Peyer's patch (tissue), 4 donors: ENCODE results near the gene STX16. TPM values are rescaled to one million over a fixed set of nuclear protein-coding genes. Genes with fewer than 3 reads are reported as not detected.

Source experiments
- DNase-seq, 3 donors: peaks; one replicate each; pipeline ENCODE4 v3.0.0-alpha.2; 2017 to 2019
- H3K27ac ChIP-seq, 4 donors: fragments of 200-600 bp; sonication (generic); one replicate each; pipeline ENCODE4 v1.5.1; 2016 to 2019
- H3K27me3 ChIP-seq, 2 donors: fragments of 200-600 bp; sonication (generic); one replicate each; pipeline ENCODE4 v1.5.1; 2019
- H3K36me3 ChIP-seq, 3 donors: fragments of 200-600 bp; sonication (generic); one replicate each; pipeline ENCODE4 v1.5.1; 2016 to 2019
- H3K4me1 ChIP-seq, 4 donors: fragments of 200-600 bp; sonication (generic); one replicate each; pipeline ENCODE4 v1.5.1; 2016 to 2019
- H3K4me3 ChIP-seq, 4 donors: fragments of 200-600 bp; sonication (generic); 1 replicate in 3 of 4; 2 replicates in 1 of 4; pipeline ENCODE4 v1.5.1; 2016 to 2019; ENCODE audit warnings: mild to moderate bottlenecking in 1 of 4
- H3K9me3 ChIP-seq, 4 donors: fragments of 200-600 bp; sonication (generic); one replicate each; pipeline ENCODE4 v1.5.1; 2016 to 2019; ENCODE audit warnings: mild to moderate bottlenecking in 1 of 4
- POLR2A ChIP-seq, 2 donors: fragments of 450-650 bp; IDR thresholded peaks; one replicate each; pipeline ENCODE4 v1.5.1; 2017; ENCODE audit warnings: antibody characterized with exemption in 2 of 2, mild to moderate bottlenecking in 2 of 2, moderate library complexity in 2 of 2
- total RNA-seq, 4 donors: library from RNA; depleted of rRNA; stranded (reverse); fragments of >200 nt; gene quantifications; one replicate each; pipeline ENCODE4 v1.1.0, GENCODE V29; 2016
- TF ChIP-seq, protein P1 (sequence below), 6 experiments: fragments of 450-650 bp in 4 of 6; fragments of 200-600 bp in 2 of 6; sonication (generic) in 1 of 6; IDR thresholded peaks; one replicate each; pipeline ENCODE4 v1.5.1; 2017 to 2019; ENCODE audit warnings: antibody characterized with exemption in 6 of 6, mild to moderate bottlenecking in 3 of 6, moderate library complexity in 1 of 6

STX16 gene
- total RNA-seq, 4 donors from 2014 or later: 58.0 to 262 (median 84.0) TPM

DNA sequence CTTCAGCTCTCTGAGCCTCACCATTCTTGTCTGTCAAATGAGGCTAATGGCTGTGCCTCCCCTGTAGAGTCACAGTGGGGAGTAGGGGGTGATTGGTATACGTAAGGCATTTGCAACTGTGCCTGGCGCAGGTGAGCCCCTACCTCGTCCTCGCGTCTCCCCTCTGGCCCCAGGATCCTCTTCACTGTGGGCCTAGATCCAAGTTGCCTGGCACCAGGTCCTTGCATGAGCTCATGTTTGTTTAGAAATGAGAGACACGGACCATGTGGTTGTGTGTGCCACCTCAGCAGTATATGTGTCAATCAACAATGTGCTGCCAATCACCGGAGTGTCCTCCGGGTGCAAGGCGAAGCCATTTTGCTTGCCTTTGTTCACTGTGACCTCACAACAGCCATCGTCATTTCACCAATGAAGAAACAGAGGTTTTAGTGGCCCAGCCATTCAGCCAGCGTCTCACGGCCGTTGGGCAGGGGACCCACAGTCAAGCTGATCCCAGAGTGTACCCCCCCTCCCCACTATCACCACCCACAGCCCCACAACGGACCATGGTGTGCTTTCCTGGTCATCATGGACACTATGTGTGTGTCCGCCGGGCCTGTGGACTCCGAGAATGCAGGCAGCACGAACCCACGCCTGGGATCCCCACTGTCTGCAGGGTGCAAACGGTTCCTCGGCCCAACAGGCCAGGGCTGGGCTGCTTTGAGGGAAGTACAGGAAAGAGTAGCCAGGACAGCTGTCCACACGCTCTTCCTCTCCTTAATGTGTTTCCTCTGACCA lies 35.9 kb upstream of the STX16 start:
- peak in 1 of 3 donors; percentile 32 for DNase-seq
- Histone ChIP-seq H3K27me3 (no peaks in the 10 kb centered on the region), H3K27ac (no peak overlapping the region), H3K9me3 (no peaks in the 10 kb centered on the region), H3K4me1 (no peaks in the 10 kb centered on the region), H3K36me3 (no peaks in the 10 kb centered on the region), H3K4me3 (no peak overlapping the region)
- TF ChIP-seq, protein P1, sequence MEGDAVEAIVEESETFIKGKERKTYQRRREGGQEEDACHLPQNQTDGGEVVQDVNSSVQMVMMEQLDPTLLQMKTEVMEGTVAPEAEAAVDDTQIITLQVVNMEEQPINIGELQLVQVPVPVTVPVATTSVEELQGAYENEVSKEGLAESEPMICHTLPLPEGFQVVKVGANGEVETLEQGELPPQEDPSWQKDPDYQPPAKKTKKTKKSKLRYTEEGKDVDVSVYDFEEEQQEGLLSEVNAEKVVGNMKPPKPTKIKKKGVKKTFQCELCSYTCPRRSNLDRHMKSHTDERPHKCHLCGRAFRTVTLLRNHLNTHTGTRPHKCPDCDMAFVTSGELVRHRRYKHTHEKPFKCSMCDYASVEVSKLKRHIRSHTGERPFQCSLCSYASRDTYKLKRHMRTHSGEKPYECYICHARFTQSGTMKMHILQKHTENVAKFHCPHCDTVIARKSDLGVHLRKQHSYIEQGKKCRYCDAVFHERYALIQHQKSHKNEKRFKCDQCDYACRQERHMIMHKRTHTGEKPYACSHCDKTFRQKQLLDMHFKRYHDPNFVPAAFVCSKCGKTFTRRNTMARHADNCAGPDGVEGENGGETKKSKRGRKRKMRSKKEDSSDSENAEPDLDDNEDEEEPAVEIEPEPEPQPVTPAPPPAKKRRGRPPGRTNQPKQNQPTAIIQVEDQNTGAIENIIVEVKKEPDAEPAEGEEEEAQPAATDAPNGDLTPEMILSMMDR (IDR thresholded peaks at IDR 0.05): no peak

DNA sequence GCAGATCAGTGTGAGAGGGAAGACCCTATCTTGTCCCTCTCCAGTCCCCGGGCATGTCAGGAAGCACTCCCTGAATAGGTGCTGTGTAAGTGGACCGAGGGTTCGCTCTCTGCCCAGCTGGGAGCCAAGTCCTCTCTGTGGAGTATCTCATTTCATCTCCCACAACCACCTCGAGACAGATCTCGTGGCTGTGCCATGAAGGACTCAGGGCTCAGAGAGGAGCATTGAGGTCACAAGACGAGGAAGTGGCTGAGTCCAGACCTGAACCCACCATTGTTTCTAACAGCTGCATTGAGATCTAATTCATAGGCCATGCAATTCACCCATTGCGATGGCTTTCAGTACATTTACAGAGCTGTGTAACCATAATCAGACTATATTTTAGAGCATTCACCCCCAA lies 34.7 kb upstream of the STX16 start:
- no peak overlapping the region for H3K4me3 ChIP-seq
- no peaks in the 10 kb centered on the region for H3K9me3 ChIP-seq
- TF ChIP-seq, protein P1 (IDR thresholded peaks at IDR 0.05): no peak
- TF ChIP-seq POLR2A (IDR thresholded peaks at IDR 0.05): no peak
- H3K27ac ChIP-seq: no peak overlapping the region
- no peaks in the 10 kb centered on the region for H3K4me1 ChIP-seq
- no peaks in the 10 kb centered on the region for H3K36me3 ChIP-seq
- DNase-seq: no peak
- no peaks in the 10 kb centered on the region for H3K27me3 ChIP-seq

DNA sequence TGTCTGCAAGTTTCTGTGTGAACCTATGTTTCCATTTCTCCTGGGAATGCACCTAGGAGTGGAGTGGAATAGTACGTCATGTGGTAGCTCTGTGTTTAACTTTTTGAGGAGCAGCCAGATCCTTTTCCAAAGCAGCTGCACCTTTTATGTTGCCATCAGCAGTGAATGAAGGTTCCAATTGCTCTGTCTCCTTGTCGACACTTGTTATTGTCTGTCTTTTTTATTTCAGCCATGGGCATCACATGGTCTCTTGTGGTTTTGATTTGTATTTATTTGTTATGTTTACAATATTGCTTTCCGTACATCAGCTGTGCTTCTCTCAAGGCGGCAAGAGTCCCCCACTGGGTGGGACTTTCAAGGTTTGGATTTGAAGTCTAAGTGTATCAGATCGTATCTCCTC lies 33.9 kb upstream of the STX16 start:
- DNase-seq: no peak
- no peak for TF ChIP-seq POLR2A (IDR thresholded peaks at IDR 0.05)
- TF ChIP-seq, protein P1 (IDR thresholded peaks at IDR 0.05): no peak
- Histone ChIP-seq H3K4me3 (no peak overlapping the region), H3K4me1 (no peaks in the 10 kb centered on the region), H3K27ac (no peak overlapping the region), H3K36me3 (no peaks in the 10 kb centered on the region), H3K27me3 (no peaks in the 10 kb centered on the region), H3K9me3 (no peaks in the 10 kb centered on the region)

DNA sequence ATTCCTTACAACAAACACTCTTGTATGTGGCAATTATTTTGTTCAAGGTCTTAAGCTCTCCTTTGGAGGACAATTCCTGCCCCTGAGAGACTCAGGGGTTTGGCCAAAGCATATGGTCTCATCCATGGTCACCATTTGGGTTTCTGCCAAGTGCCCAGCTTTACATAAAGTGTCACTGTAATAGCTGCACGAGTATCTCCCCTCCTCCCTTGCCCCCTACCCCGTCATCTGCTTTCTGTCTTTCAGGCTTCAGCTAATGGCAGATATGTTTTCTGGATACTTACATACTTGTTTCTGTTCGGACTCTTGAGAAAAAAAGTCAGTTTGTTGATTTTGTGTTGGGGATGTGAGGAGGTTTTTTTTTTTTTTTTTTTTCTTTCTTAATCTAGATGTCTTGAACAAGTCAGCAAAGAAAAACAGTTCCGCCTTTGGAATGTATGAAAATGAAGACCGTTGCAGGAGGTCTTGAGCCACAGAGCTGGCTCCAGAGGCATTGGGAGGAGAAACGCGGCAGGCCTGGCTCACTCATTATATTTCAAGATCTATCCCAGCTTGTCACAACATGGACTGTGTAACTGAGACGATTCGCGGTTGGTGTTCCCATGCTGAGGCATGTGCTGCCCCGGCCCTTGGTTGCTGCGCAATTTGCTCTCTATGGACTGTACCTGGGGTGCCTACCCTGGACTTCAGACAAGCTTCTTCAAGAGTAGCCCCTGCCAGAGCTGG lies 32.6 kb upstream of the STX16 start:
- Histone ChIP-seq H3K27me3 (no peaks in the 10 kb centered on the region), H3K4me1 (no peaks in the 10 kb centered on the region), H3K9me3 (no peaks in the 10 kb centered on the region), H3K36me3 (no peaks in the 10 kb centered on the region), H3K27ac (no peak overlapping the region), H3K4me3 (no peak overlapping the region)
- TF ChIP-seq POLR2A (IDR thresholded peaks at IDR 0.05): no peak
- TF ChIP-seq, protein P1 (IDR thresholded peaks at IDR 0.05): no peak
- peak in 1 of 3 donors; percentile 32 for DNase-seq

DNA sequence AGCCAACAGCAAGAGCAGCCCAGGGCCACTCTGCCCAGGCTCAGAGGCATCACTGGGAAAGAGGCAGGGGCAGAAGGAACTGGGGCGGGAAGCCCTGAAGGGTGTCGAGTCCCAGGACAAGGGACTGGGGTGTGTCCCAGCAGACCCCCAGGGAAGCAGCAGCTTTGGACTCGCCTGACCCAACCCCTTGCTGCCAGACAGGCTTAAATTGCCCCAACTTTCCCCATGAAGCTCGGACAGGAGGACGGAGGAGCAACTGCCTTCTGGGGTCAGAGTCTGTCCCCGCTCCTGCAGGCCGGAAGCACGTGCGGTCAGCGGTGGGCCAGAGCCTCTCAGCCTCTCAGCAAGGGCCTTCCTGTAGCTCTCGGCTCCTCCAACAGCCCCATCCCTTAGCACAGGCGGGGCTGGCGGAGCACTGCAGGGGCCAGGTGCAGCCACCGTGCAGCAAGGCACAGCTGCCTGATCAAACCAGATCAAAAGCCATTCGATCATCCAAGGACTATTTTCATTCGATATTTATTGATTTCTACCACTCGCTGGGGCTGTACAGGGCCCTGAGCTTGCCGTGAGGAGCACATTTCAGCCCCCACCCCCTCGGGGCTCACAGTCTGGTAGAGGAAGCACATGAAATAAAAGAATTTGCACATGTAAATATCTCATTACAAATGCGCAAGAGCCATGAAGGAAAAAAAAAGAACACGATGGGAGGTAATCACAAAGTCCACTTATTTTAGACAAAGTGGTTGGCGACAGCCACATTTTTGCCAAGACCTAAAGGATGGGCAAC lies 31.8 kb upstream of the STX16 start:
- no peaks in the 10 kb centered on the region for H3K27me3 ChIP-seq
- no peaks in the 10 kb centered on the region for H3K4me1 ChIP-seq
- peak in 1 of 3 donors; percentile 30 for DNase-seq
- no peaks in the 10 kb centered on the region for H3K9me3 ChIP-seq
- no peaks in the 10 kb centered on the region for H3K36me3 ChIP-seq
- no peak overlapping the region for H3K4me3 ChIP-seq
- TF ChIP-seq, protein P1 (IDR thresholded peaks at IDR 0.05): no peak
- TF ChIP-seq POLR2A (IDR thresholded peaks at IDR 0.05): no peak
- H3K27ac ChIP-seq: no peak overlapping the region
